NCI-H510A treated with DMSO at 0.1 percent for 48 hours (cell line): ENCODE data around the gene ACADL.

Experiments used
- DNase-seq: peaks from one replicate; lab custom pipeline; 2025; lab: John Stamatoyannopoulos, UW

The ACADL gene

GRCh38 chr2:210224941-210225672 is at the start of gene ACADL:
ACADL (minus strand) TSS chr2:210225447; CDS start chr2:210225263, 184 bp downstream.
- peak; percentile 24 for DNase-seq

GRCh38 chr2:210271300-210271699 is 46.1 kb upstream of the ACADL start:
- no peak for DNase-seq

DNA sequence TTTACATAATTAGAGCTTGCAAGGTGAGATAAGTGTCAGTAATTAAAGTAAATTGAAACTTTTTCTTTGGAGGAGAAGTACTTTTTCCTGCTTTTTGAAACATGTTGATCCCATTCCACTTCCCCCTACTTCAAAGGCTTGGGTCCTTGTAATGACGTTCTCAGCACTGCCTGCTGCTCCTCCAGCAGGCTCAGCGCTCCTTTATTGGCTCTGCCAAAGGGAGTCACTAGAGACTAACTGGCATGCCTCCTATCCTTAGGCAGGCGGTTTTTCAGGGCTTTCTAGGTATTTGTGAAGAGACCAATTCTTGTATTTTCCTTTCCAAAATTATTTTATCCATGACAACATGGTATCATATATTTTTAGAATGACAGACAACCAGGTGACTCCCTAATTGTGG is 43.9 kb upstream of the ACADL start:
- DNase-seq = no peak

- no peak for DNase-seq
Measured at GRCh38 chr2:210268281-210268680, 43.0 kb upstream of the ACADL start.

GRCh38 chr2:210267698-210268097 is 42.5 kb upstream of the ACADL start:
- DNase-seq = no peak

GRCh38 chr2:210264282-210264681 is 39.0 kb upstream of the ACADL start:
- DNase-seq = no peak

DNA sequence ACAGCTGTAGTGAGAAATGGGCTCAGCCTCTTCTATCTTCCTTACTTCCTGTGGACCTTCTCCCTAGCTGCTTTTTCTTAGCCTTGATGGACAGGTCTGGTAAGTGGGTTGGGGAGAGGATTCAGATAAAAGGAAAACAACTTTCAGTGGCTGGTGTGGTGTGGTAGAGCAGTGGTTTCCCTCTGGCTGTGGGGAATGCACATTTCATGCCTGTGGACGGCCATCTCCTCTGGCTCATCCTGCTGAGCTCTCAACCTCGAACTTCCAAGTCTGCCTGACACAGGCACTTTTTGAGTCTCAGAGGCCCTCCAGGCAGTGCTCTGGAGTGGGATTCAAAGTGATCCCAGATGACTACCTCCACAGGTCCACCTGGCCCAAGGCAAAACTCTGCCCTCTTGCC is 38.6 kb upstream of the ACADL start:
- DNase-seq = no peak

GRCh38 chr2:210262036-210262435 is 36.8 kb upstream of the ACADL start:
- DNase-seq = no peak

GRCh38 chr2:210259687-210260086 is 34.4 kb upstream of the ACADL start:
- no peak for DNase-seq

DNA sequence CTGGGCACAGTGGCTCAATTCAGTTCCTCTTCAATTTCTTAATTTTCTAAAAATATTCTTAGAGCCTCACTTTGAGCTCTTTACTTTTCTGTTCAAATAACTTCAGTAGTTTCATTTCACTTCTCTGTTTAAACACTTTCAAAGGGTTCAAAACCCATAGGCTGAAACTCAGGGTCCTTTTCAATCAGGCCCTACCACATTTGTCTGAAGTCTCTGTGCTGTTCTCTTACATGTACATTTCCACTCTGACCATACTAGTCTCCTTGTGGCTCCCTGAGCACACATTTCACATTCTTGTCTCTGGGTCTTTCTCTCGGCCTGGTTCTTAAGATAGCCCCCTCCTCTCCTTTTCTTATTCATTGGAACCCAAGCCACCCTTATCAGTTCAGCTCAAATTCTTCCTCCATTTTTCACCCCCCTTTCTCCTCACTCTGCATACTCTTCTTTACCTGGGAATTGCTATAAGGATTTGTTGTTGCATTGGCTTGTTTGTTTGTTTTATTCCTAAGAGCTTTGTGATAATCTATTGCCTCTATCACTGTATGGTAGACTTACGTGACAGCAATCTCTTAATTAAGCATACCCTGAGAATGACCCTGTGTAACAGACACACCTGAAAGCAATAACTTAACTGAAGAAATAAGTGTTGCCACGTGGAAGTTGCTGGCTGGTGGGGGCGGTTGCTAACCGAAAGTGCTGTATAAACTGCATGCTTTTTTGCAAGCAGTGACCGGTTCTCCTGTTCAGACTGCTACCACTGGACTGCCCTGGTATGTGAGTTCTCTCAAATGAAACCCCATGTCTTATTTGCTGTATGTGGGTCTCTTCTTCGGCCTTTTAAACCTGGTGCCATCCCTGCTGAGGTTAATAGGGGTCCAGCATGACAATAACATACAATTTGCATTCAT is 27.7 kb upstream of the ACADL start:
- no peak for DNase-seq

- no peak for DNase-seq
Measured at GRCh38 chr2:210250622-210251021, 25.4 kb upstream of the ACADL start.

- no peak for DNase-seq
Measured at GRCh38 chr2:210233487-210233886, 8.2 kb upstream of the ACADL start.

- DNase-seq = no peak
Measured at GRCh38 chr2:210230984-210231383, 5.7 kb upstream of the ACADL start.

DNA sequence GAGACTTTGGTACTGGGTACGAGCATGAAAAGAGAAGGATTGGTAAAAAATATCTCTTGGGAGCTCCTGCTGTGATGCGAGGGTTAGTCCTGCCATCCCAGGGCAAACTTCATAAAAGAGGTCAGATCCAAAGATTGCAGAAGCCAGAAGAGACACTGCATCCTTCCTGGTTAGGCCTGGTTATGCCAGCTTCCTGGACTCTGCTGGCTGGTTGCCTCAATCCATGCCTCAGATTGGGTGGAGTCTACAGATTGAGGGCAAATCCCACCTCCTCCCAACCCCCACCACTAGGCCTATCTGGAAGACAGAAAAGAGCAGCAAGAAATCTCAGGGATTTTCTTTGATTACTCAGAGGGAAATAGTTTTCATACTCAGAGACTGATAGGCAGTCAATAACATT is 5.3 kb upstream of the ACADL start:
- no peak for DNase-seq

- DNase-seq = no peak
Measured at GRCh38 chr2:210228586-210228985, 3.3 kb upstream of the ACADL start.

GRCh38 chr2:210227290-210228088 is 2.2 kb upstream of the ACADL start:
- DNase-seq = no peak

- no peak for DNase-seq
Measured at GRCh38 chr2:210226223-210226622, 976 bp upstream of the ACADL start.

DNA sequence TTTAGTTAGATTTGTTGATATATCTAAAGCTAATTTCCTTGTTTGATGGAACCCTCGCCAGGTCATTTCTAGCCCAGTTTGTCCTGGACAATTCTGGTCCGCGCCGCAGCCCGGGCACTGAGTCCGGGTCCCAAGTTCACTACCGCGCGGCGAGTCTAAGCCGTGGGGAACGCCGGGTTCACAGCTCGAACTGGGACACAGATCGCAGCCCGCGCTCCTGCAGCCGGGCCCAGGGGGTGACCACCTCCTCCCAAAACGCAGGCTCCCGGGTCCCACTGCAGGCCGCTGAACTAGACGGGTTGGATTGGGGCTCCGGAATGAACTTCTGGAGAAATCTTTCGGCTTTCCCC is 681 bp downstream of the ACADL start:
- no peak for DNase-seq

GRCh38 chr2:210215120-210215519 is 10.1 kb downstream of the ACADL start:
- no peak for DNase-seq

DNA sequence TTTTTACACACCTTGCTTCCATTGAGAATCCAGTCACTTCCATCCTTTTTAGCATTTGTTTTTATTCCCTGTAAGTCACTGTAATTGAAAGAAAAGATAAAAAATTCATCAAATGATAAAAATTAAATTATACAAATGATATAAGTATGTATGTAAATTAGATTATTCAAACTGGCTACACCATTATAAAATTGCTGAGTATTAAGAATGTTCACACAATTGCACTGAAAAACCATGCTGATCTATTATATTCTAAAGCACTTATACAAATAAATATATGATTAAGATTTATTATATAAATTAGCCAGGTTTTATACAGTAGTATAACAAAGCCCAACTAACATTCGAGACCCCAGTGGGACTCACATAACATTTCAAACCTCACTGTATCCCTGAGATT is 15.1 kb downstream of the ACADL start:
- no peak for DNase-seq

- peak; percentile 30 for DNase-seq
Measured at GRCh38 chr2:210207929-210208328, 17.3 kb downstream of the ACADL start.

DNA sequence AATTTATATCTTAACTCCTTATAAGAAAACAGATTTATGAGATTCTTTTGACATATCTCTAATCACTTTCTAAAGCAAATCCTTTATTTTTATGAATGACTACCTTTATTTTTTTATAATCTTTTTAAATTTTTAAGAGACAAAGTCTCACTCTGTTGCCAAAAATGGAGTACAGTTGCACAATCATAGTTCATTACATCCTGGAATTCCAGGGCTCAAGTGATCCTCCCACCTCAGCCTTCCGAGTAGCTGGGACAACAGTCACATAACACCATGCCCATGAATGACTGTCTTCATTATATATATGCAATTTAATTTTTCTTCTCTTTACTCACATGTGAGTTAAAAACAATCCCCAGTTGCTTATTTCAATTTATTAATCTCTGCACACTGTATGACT is 21.7 kb downstream of the ACADL start:
- DNase-seq = no peak

DNA sequence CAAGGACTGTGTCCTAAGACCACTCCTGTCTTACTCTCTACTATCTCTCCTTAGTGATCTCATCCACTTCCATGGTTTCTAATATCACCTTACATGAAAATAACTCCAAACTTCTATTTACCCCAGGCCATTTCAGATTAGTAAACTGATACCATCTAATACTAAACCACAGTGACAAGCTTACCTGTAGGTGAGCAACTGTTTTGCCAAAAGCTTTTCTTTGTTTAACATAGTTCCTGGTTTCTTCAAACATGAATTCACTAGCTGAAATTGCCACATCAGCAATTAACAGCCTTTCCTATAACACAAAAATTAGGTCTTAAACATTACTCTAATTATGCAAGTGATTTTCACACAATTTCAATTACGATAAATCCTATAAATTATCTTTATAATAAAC is 22.1 kb downstream of the ACADL start:
- no peak for DNase-seq
